IPS-15b (cell line): Measurements from ENCODE around the gene TRMT1L.

Experiments
- H3K27me3 ChIP-seq: one replicate; pipeline ENCODE4 v1.6.1; 2013; ENCODE audit warnings: low read length; ENCODE audit not compliant: control insufficient read depth, insufficient read depth
- H3K36me3 ChIP-seq: one replicate; pipeline ENCODE4 v1.6.1; 2013; ENCODE audit warnings: low read length; ENCODE audit not compliant: control insufficient read depth, insufficient read depth
- H3K4me1 ChIP-seq: one replicate; pipeline ENCODE4 v1.6.1; 2013; ENCODE audit warnings: mild to moderate bottlenecking, low read length; ENCODE audit not compliant: control insufficient read depth, insufficient read depth
- H3K4me3 ChIP-seq: one replicate; pipeline ENCODE4 v1.5.1; 2013; ENCODE audit warnings: low read depth, low read length
- H3K9ac ChIP-seq: one replicate; pipeline ENCODE4 v1.6.1; 2013; ENCODE audit warnings: low read depth, mild to moderate bottlenecking, low read length
- H3K9me3 ChIP-seq: one replicate; pipeline ENCODE4 v1.6.1; 2013; ENCODE audit warnings: mild to moderate bottlenecking, low read length; ENCODE audit not compliant: control insufficient read depth, insufficient read depth

The TRMT1L gene

GRCh38 chr1:185155600-185156287 lies 1.0 kb downstream of the TRMT1L start:
- Histone ChIP-seq H3K4me3 (peak overlapping the region; percentile 96), H3K27me3 (peaks cover 2% of the 10 kb centered on the region), H3K4me1 (peaks cover 6% of the 10 kb centered on the region), H3K36me3 (no peaks in the 10 kb centered on the region), H3K9me3 (no peaks in the 10 kb centered on the region), H3K9ac (peak overlapping the region; percentile 86)

- Histone ChIP-seq H3K9ac (no peak overlapping the region), H3K4me1 (peaks cover 6% of the 10 kb centered on the region), H3K36me3 (no peaks in the 10 kb centered on the region), H3K9me3 (no peaks in the 10 kb centered on the region), H3K4me3 (no peak overlapping the region), H3K27me3 (peaks cover 2% of the 10 kb centered on the region)
These were observed 1.7 kb downstream of the TRMT1L start for GRCh38 chr1:185154912-185155513.

GRCh38 chr1:185152187-185152767 lies 4.5 kb downstream of the TRMT1L start:
- H3K9me3 ChIP-seq, result no peaks in the 10 kb centered on the region
- peaks cover 6% of the 10 kb centered on the region for H3K4me1 ChIP-seq
- no peaks in the 10 kb centered on the region for H3K36me3 ChIP-seq

GRCh38 chr1:185151215-185151614 lies 5.5 kb downstream of the TRMT1L start:
- Histone ChIP-seq H3K9me3 (no peaks in the 10 kb centered on the region), H3K36me3 (no peaks in the 10 kb centered on the region), H3K9ac (no peak overlapping the region), H3K27me3 (no peaks in the 10 kb centered on the region), H3K4me1 (peaks cover 6% of the 10 kb centered on the region), H3K4me3 (no peak overlapping the region)

More at GRCh38 chr1:185152187-185152767, 4.5 kb downstream of the TRMT1L start:
- no peak overlapping the region for H3K9ac ChIP-seq
- H3K27me3 ChIP-seq, result no peaks in the 10 kb centered on the region
- H3K4me3 ChIP-seq, result no peak overlapping the region

GRCh38 chr1:185144233-185144632 lies 12.5 kb downstream of the TRMT1L start:
- Histone ChIP-seq H3K4me3 (no peak overlapping the region), H3K9ac (no peak overlapping the region), H3K4me1 (no peaks in the 10 kb centered on the region), H3K36me3 (no peaks in the 10 kb centered on the region), H3K27me3 (no peaks in the 10 kb centered on the region), H3K9me3 (no peaks in the 10 kb centered on the region)

- Histone ChIP-seq H3K4me3 (no peak overlapping the region), H3K9me3 (no peaks in the 10 kb centered on the region), H3K4me1 (no peaks in the 10 kb centered on the region), H3K27me3 (no peaks in the 10 kb centered on the region), H3K9ac (no peak overlapping the region), H3K36me3 (no peaks in the 10 kb centered on the region)
These were observed 17.5 kb downstream of the TRMT1L start for GRCh38 chr1:185139246-185139645.

- Histone ChIP-seq H3K36me3 (no peaks in the 10 kb centered on the region), H3K27me3 (no peaks in the 10 kb centered on the region), H3K4me3 (no peak overlapping the region), H3K9ac (no peak overlapping the region), H3K4me1 (no peaks in the 10 kb centered on the region), H3K9me3 (no peaks in the 10 kb centered on the region)
These were observed 18.7 kb downstream of the TRMT1L start for GRCh38 chr1:185137896-185138545.

GRCh38 chr1:185132534-185132933 lies 24.2 kb downstream of the TRMT1L start:
- Histone ChIP-seq H3K4me1 (no peaks in the 10 kb centered on the region), H3K9ac (no peak overlapping the region), H3K27me3 (no peaks in the 10 kb centered on the region), H3K4me3 (no peak overlapping the region), H3K36me3 (no peaks in the 10 kb centered on the region), H3K9me3 (no peaks in the 10 kb centered on the region)

GRCh38 chr1:185129708-185130107 lies 27.0 kb downstream of the TRMT1L start:
- Histone ChIP-seq H3K4me3 (no peak overlapping the region), H3K4me1 (no peaks in the 10 kb centered on the region), H3K9me3 (no peaks in the 10 kb centered on the region), H3K27me3 (no peaks in the 10 kb centered on the region), H3K36me3 (no peaks in the 10 kb centered on the region), H3K9ac (no peak overlapping the region)

GRCh38 chr1:185112356-185112755 lies 44.4 kb downstream of the TRMT1L start:
- H3K9me3 ChIP-seq, result no peaks in the 10 kb centered on the region
- H3K27me3 ChIP-seq, result no peaks in the 10 kb centered on the region
- no peaks in the 10 kb centered on the region for H3K4me1 ChIP-seq
- no peaks in the 10 kb centered on the region for H3K36me3 ChIP-seq
- H3K4me3 ChIP-seq, result no peak overlapping the region
- no peak overlapping the region for H3K9ac ChIP-seq

GRCh38 chr1:185111873-185112272 lies 44.9 kb downstream of the TRMT1L start:
- H3K4me3 ChIP-seq, result no peak overlapping the region
- H3K36me3 ChIP-seq, result no peaks in the 10 kb centered on the region
- no peaks in the 10 kb centered on the region for H3K27me3 ChIP-seq
- H3K9ac ChIP-seq, result no peak overlapping the region
- H3K4me1 ChIP-seq, result no peaks in the 10 kb centered on the region
- no peaks in the 10 kb centered on the region for H3K9me3 ChIP-seq
